Fibroblast of lung (primary cell): ENCODE measurements around the gene GALNT18. TPM values are rescaled to one million over a fixed set of nuclear protein-coding genes. Genes with fewer than 3 reads are reported as not detected.

Source experiments
- DNase-seq, 2 donors: peaks; one replicate each; pipeline versions ENCODE4 v3.0.0 to v3.0.0-alpha.2; 2010; ENCODE audit warnings: low read depth in 2 of 2
- H2AFZ ChIP-seq: 2 replicates; pipeline ENCODE4 v1.5.1; 2012; ENCODE audit warnings: low read length, control low read depth, inconsistent platforms
- H3K27ac ChIP-seq: 2 replicates; pipeline ENCODE4 v1.5.1; 2011; ENCODE audit warnings: low read length, control low read depth; ENCODE audit not compliant: insufficient read depth
- H3K27me3 ChIP-seq: 2 replicates; pipeline ENCODE4 v1.5.1; 2011; ENCODE audit warnings: mild to moderate bottlenecking, low read length; ENCODE audit not compliant: control insufficient read depth, insufficient read depth
- H3K36me3 ChIP-seq: 2 replicates; pipeline ENCODE4 v1.5.1; 2011; ENCODE audit warnings: low read length; ENCODE audit not compliant: control insufficient read depth, insufficient read depth
- H3K4me1 ChIP-seq: 2 replicates; pipeline ENCODE4 v1.5.1; 2011; ENCODE audit warnings: low read length; ENCODE audit not compliant: control insufficient read depth, insufficient read depth; ENCODE audit errors: extremely low read depth
- H3K4me2 ChIP-seq: 2 replicates; pipeline ENCODE4 v1.5.1; 2011; ENCODE audit warnings: low read length, control low read depth; ENCODE audit not compliant: insufficient read depth; ENCODE audit errors: extremely low read depth
- H3K4me3 ChIP-seq, 4 experiments: fragments of 200-600 bp in 1 of 4; sonication (generic) in 1 of 4; replicated peaks in 1 of 4; 2 replicates each; pipeline ENCODE4 v1.5.1; 2011 to 2016; ENCODE audit warnings: low read length in 4 of 4, low read depth in 3 of 4, mild to moderate bottlenecking in 3 of 4, control low read depth in 2 of 4, inconsistent platforms in 1 of 4, mixed read lengths in 1 of 4; ENCODE audit not compliant: insufficient read depth in 1 of 4; ENCODE audit errors: control extremely low read depth in 1 of 4
- H3K79me2 ChIP-seq: 2 replicates; pipeline ENCODE4 v1.5.1; 2012; ENCODE audit warnings: mild to moderate bottlenecking, low read length, inconsistent platforms; ENCODE audit not compliant: control insufficient read depth, insufficient read depth
- H3K9ac ChIP-seq: 2 replicates; pipeline ENCODE4 v1.5.1; 2011; ENCODE audit warnings: mild to moderate bottlenecking, low read length, control low read depth; ENCODE audit not compliant: insufficient read depth
- H3K9me3 ChIP-seq: 2 replicates; pipeline ENCODE4 v1.5.1; 2012; ENCODE audit warnings: low read depth, low read length; ENCODE audit not compliant: control insufficient read depth, insufficient read depth
- H4K20me1 ChIP-seq: 2 replicates; pipeline ENCODE4 v1.5.1; 2011; ENCODE audit warnings: low read length; ENCODE audit not compliant: control insufficient read depth, insufficient read depth; ENCODE audit errors: extremely low read depth
- EZH2 ChIP-seq: IDR thresholded peaks from 2 replicates; pipeline ENCODE4 v1.5.1; 2012; ENCODE audit warnings: low read length, control low read depth, mild to moderate bottlenecking; ENCODE audit errors: missing control alignments
- polyA plus RNA-seq, 2 donors: library from polyadenylated mRNA; depleted of rRNA in 1 of 2; stranded (reverse) in 1 of 2; unstranded in 1 of 2; fragments of >200 nt; gene quantifications; 2 replicates each; pipeline ENCODE4 v1.2.1, GENCODE V29; 2011 to 2012; ENCODE audit warnings: missing spikeins in 1 of 2
- total RNA-seq: library from RNA; depleted of rRNA; stranded (reverse); fragments of >200 nt; gene quantifications from 2 replicates; pipeline ENCODE4 v1.2.1, GENCODE V29; 2014
- TF ChIP-seq, protein P1 (sequence below), 2 donors: IDR thresholded peaks in 1 of 2; conservative IDR thresholded peaks in 1 of 2; 1 replicate in 1 of 2; 2 replicates in 1 of 2; pipeline ENCODE4 v1.5.1; 2011 to 2012; ENCODE audit warnings: low read length in 2 of 2, control low read depth in 1 of 2, inconsistent platforms in 1 of 2, low read depth in 1 of 2, mild to moderate bottlenecking in 1 of 2

Gene GALNT18
- total and polyA plus RNA-seq, 2 donors (not counting 1 experiment from before 2014, with no cell fraction given) = 0.50 to 19.3 TPM

DNA sequence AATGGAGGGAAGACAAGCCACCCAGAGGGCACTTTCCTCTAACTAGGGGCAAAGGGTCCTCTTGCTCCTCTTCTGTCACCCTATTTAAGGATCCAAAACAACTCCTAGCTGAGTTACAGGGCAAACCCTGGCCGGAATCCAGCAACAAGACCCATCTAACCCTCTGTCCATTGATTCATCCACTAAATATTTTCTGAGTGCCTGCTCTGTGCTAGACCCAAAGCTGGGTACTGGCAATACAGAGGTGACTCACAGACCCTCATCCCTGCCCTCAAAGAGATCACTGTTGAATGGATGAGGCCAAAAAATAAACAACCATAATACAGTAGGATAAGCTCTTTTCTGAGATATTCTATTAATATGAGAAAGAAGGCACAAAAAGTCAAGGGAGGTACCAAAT, 4.3 kb upstream of the GALNT18 start:
- Histone ChIP-seq H3K36me3 (no peaks in the 10 kb centered on the region), H3K27ac (no peak overlapping the region), H2AFZ (no peak overlapping the region), H4K20me1 (no peaks in the 10 kb centered on the region), H3K4me3 (no peak overlapping the region), H3K27me3 (peaks cover 14% of the 10 kb centered on the region), H3K79me2 (no peaks in the 10 kb centered on the region), H3K9ac (no peak overlapping the region), H3K4me2 (no peak overlapping the region), H3K9me3 (no peaks in the 10 kb centered on the region), H3K4me1 (no peaks in the 10 kb centered on the region)
- no peak for TF ChIP-seq EZH2
- TF ChIP-seq, protein P1, sequence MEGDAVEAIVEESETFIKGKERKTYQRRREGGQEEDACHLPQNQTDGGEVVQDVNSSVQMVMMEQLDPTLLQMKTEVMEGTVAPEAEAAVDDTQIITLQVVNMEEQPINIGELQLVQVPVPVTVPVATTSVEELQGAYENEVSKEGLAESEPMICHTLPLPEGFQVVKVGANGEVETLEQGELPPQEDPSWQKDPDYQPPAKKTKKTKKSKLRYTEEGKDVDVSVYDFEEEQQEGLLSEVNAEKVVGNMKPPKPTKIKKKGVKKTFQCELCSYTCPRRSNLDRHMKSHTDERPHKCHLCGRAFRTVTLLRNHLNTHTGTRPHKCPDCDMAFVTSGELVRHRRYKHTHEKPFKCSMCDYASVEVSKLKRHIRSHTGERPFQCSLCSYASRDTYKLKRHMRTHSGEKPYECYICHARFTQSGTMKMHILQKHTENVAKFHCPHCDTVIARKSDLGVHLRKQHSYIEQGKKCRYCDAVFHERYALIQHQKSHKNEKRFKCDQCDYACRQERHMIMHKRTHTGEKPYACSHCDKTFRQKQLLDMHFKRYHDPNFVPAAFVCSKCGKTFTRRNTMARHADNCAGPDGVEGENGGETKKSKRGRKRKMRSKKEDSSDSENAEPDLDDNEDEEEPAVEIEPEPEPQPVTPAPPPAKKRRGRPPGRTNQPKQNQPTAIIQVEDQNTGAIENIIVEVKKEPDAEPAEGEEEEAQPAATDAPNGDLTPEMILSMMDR (conservative IDR thresholded peaks at IDR 0.05 in 1 of 2, IDR thresholded peaks at IDR 0.05 in 1 of 2; ENCODE audit: low read depth in 1 of 2, low read length in 2 of 2) = no peak
- DNase-seq = no peak

DNA sequence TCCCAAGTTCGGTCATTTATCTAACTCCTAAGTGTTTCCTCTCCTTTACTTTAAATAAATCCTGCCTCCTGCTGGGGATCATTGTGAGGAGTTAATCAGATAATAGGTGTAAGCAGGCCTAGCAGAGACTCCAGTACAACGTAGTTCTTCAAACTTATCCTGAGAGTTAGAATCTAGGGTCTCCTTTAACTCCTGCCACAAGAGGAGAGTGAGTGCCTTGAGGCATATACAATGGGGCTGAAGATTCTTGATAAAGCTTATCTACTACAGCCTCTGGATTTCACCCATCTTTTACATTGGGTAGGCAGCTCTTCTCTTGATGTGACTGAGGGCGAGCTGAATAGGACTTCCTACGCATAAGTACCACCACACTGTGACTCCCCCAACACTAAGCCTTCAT, 3.1 kb upstream of the GALNT18 start:
- no peaks in the 10 kb centered on the region for H3K36me3 ChIP-seq
- no peaks in the 10 kb centered on the region for H4K20me1 ChIP-seq
- H3K4me1 ChIP-seq = no peaks in the 10 kb centered on the region
- H3K27me3 ChIP-seq = peaks cover 11% of the 10 kb centered on the region
- no peak overlapping the region for H3K9ac ChIP-seq
- no peak overlapping the region for H2AFZ ChIP-seq
- no peaks in the 10 kb centered on the region for H3K9me3 ChIP-seq
- TF ChIP-seq, protein P1 (conservative IDR thresholded peaks at IDR 0.05 in 1 of 2, IDR thresholded peaks at IDR 0.05 in 1 of 2; ENCODE audit: low read depth in 1 of 2, low read length in 2 of 2) = no peak
- TF ChIP-seq EZH2 = no peak
- H3K79me2 ChIP-seq = no peaks in the 10 kb centered on the region
- H3K4me2 ChIP-seq = no peak overlapping the region
- H3K27ac ChIP-seq = no peak overlapping the region
- H3K4me3 ChIP-seq = no peak overlapping the region
- no peak for DNase-seq

DNA sequence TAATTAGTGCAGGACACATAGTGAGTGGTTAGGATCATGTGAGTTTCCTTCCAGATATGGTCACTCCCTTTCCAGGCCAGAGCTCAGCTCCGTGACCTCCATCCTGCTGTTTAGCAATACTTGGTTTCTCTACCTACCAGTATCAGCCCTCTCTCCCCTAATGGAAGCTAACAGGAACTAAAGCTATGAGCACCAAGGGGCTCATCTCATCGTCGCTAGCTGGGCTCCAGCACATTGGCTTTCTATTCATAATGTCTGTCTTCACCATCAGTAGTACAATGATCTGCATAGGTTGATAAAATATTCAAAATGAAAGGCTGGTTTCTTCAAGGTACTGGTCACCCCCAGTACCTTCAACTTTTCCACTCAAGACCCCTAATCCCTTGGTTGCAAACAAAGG, 2.4 kb upstream of the GALNT18 start:
- Histone ChIP-seq H3K9me3 (no peaks in the 10 kb centered on the region), H4K20me1 (no peaks in the 10 kb centered on the region), H3K4me1 (no peaks in the 10 kb centered on the region), H2AFZ (no peak overlapping the region), H3K27me3 (peaks cover 6% of the 10 kb centered on the region), H3K79me2 (no peaks in the 10 kb centered on the region), H3K9ac (no peak overlapping the region), H3K36me3 (no peaks in the 10 kb centered on the region), H3K4me2 (no peak overlapping the region), H3K27ac (no peak overlapping the region), H3K4me3 (no peak overlapping the region)
- no peak for DNase-seq
- TF ChIP-seq, protein P1 (conservative IDR thresholded peaks at IDR 0.05 in 1 of 2, IDR thresholded peaks at IDR 0.05 in 1 of 2; ENCODE audit: low read depth in 1 of 2, low read length in 2 of 2) = no peak
- no peak for TF ChIP-seq EZH2
